ENCODE data around the gene SYNM. TPM values are rescaled to one million over a fixed set of nuclear protein-coding genes. Genes with fewer than 3 reads are reported as not detected.

Gene SYNM
- polyA plus RNA-seq, 2 donors: 20.3 to 40.8 TPM

GRCh38 chr15:99121691-99122410, 17.0 kb downstream of the SYNM start:
- Histone ChIP-seq H3K36me3 (ENCODE audit: control insufficient read depth in 2 of 2, insufficient read depth in 2 of 2, low read length in 1 of 2) (peaks cover 0 to under 1% of the 10 kb centered on the region in 2 donors), H3K27ac (ENCODE audit: low read depth in 2 of 2, low read length in 1 of 2) (peak overlapping the region in 1 of 2 donors; percentile 14), H3K9me3 (ENCODE audit: control insufficient read depth in 2 of 2, insufficient read depth in 1 of 2, low read depth in 1 of 2, low read length in 1 of 2) (no peaks in the 10 kb centered on the region), H3K4me1 (ENCODE audit: control insufficient read depth in 2 of 2, insufficient read depth in 2 of 2, low read length in 1 of 2) (peaks cover 4 to 5% of the 10 kb centered on the region in 2 donors), H3K27me3 (ENCODE audit: control insufficient read depth in 1 of 2, insufficient read depth in 2 of 2, low read length in 2 of 2) (no peaks in the 10 kb centered on the region), H3K4me3 (ENCODE audit: low read depth in 1 of 2, low read length in 2 of 2) (no peak overlapping the region)
- 72 to 75% methylated on average over 8 of the region's 8 CpGs for WGBS, 2 donors

- peak overlapping the region; percentile 46 to 95 for H3K27ac ChIP-seq (ENCODE audit: low read depth in 2 of 2, low read length in 1 of 2)
- H3K9me3 ChIP-seq (ENCODE audit: control insufficient read depth in 2 of 2, insufficient read depth in 1 of 2, low read depth in 1 of 2, low read length in 1 of 2): no peaks in the 10 kb centered on the region
- peaks cover 4 to 5% of the 10 kb centered on the region in 2 donors for H3K4me1 ChIP-seq (ENCODE audit: control insufficient read depth in 2 of 2, insufficient read depth in 2 of 2, low read length in 1 of 2)
- WGBS, 2 donors: 48 to 54% methylated on average over 21 to 22 of the region's 22 CpGs
- H3K4me3 ChIP-seq (ENCODE audit: low read depth in 1 of 2, low read length in 2 of 2): peak overlapping the region in 1 of 2 donors; percentile 4
- no peaks in the 10 kb centered on the region for H3K27me3 ChIP-seq (ENCODE audit: control insufficient read depth in 1 of 2, insufficient read depth in 2 of 2, low read length in 2 of 2)
- H3K36me3 ChIP-seq (ENCODE audit: control insufficient read depth in 2 of 2, insufficient read depth in 2 of 2, low read length in 1 of 2): peaks cover 0 to 3% of the 10 kb centered on the region in 2 donors
Observed at GRCh38 chr15:99122831-99123712, 18.2 kb downstream of the SYNM start.

- Histone ChIP-seq H3K27me3 (ENCODE audit: control insufficient read depth in 1 of 2, insufficient read depth in 2 of 2, low read length in 2 of 2) (no peaks in the 10 kb centered on the region), H3K27ac (ENCODE audit: low read depth in 2 of 2, low read length in 1 of 2) (peak overlapping the region; percentile 46 to 95), H3K9me3 (ENCODE audit: control insufficient read depth in 2 of 2, insufficient read depth in 1 of 2, low read depth in 1 of 2, low read length in 1 of 2) (no peaks in the 10 kb centered on the region), H3K4me1 (ENCODE audit: control insufficient read depth in 2 of 2, insufficient read depth in 2 of 2, low read length in 1 of 2) (peaks cover 4 to 5% of the 10 kb centered on the region in 2 donors), H3K4me3 (ENCODE audit: low read depth in 1 of 2, low read length in 2 of 2) (peak overlapping the region in 1 of 2 donors; percentile 4), H3K36me3 (ENCODE audit: control insufficient read depth in 2 of 2, insufficient read depth in 2 of 2, low read length in 1 of 2) (peaks cover 0 to 3% of the 10 kb centered on the region in 2 donors)
- WGBS, 2 donors: 15 to 17% methylated on average over 18 to 20 of the region's 20 CpGs
Observed at GRCh38 chr15:99123713-99124451, 19.0 kb downstream of the SYNM start.

GRCh38 chr15:99124641-99125040, 19.8 kb downstream of the SYNM start:
- Histone ChIP-seq H3K36me3 (ENCODE audit: control insufficient read depth in 2 of 2, insufficient read depth in 2 of 2, low read length in 1 of 2) (peaks cover 0 to 3% of the 10 kb centered on the region in 2 donors), H3K27me3 (ENCODE audit: control insufficient read depth in 1 of 2, insufficient read depth in 2 of 2, low read length in 2 of 2) (no peaks in the 10 kb centered on the region), H3K4me1 (ENCODE audit: control insufficient read depth in 2 of 2, insufficient read depth in 2 of 2, low read length in 1 of 2) (peaks cover 4 to 5% of the 10 kb centered on the region in 2 donors), H3K9me3 (ENCODE audit: control insufficient read depth in 2 of 2, insufficient read depth in 1 of 2, low read depth in 1 of 2, low read length in 1 of 2) (no peaks in the 10 kb centered on the region), H3K4me3 (ENCODE audit: low read depth in 1 of 2, low read length in 2 of 2) (no peak overlapping the region), H3K27ac (ENCODE audit: low read depth in 2 of 2, low read length in 1 of 2) (peak overlapping the region in 1 of 2 donors; percentile 81)
- WGBS, 2 donors: 76 to 84% methylated on average over 8 of the region's 8 CpGs

- Histone ChIP-seq H3K36me3 (ENCODE audit: control insufficient read depth in 2 of 2, insufficient read depth in 2 of 2, low read length in 1 of 2) (peaks cover 0 to 3% of the 10 kb centered on the region in 2 donors), H3K9me3 (ENCODE audit: control insufficient read depth in 2 of 2, insufficient read depth in 1 of 2, low read depth in 1 of 2, low read length in 1 of 2) (no peaks in the 10 kb centered on the region), H3K4me1 (ENCODE audit: control insufficient read depth in 2 of 2, insufficient read depth in 2 of 2, low read length in 1 of 2) (peaks cover 2 to 5% of the 10 kb centered on the region in 2 donors), H3K27ac (ENCODE audit: low read depth in 2 of 2, low read length in 1 of 2) (peak overlapping the region; percentile 53 to 81), H3K27me3 (ENCODE audit: control insufficient read depth in 1 of 2, insufficient read depth in 2 of 2, low read length in 2 of 2) (no peaks in the 10 kb centered on the region), H3K4me3 (ENCODE audit: low read depth in 1 of 2, low read length in 2 of 2) (no peak overlapping the region)
- WGBS, 2 donors: 70 to 72% methylated on average over 29 of the region's 29 CpGs
Observed at GRCh38 chr15:99125061-99125891, 20.4 kb downstream of the SYNM start.

GRCh38 chr15:99126131-99126588, 21.3 kb downstream of the SYNM start:
- H3K4me3 ChIP-seq (ENCODE audit: low read depth in 1 of 2, low read length in 2 of 2): no peak overlapping the region
- 85 to 91% methylated on average over 7 of the region's 7 CpGs for WGBS, 2 donors
- peak overlapping the region; percentile 24 to 62 for H3K27ac ChIP-seq (ENCODE audit: low read depth in 2 of 2, low read length in 1 of 2)
- no peaks in the 10 kb centered on the region for H3K27me3 ChIP-seq (ENCODE audit: control insufficient read depth in 1 of 2, insufficient read depth in 2 of 2, low read length in 2 of 2)
- H3K9me3 ChIP-seq (ENCODE audit: control insufficient read depth in 2 of 2, insufficient read depth in 1 of 2, low read depth in 1 of 2, low read length in 1 of 2): no peaks in the 10 kb centered on the region
- H3K36me3 ChIP-seq (ENCODE audit: control insufficient read depth in 2 of 2, insufficient read depth in 2 of 2, low read length in 1 of 2): peaks cover 0 to 4% of the 10 kb centered on the region in 2 donors
- H3K4me1 ChIP-seq (ENCODE audit: control insufficient read depth in 2 of 2, insufficient read depth in 2 of 2, low read length in 1 of 2): peaks cover 2 to 3% of the 10 kb centered on the region in 2 donors

GRCh38 chr15:99126930-99127329, 22.1 kb downstream of the SYNM start:
- H3K27ac ChIP-seq (ENCODE audit: low read depth in 2 of 2, low read length in 1 of 2): peak overlapping the region in 1 of 2 donors; percentile 22
- peaks cover 2 to 3% of the 10 kb centered on the region in 2 donors for H3K4me1 ChIP-seq (ENCODE audit: control insufficient read depth in 2 of 2, insufficient read depth in 2 of 2, low read length in 1 of 2)
- WGBS, 2 donors: 92 to 96% methylated on average over 3 of the region's 3 CpGs

GRCh38 chr15:99127773-99128172, 22.9 kb downstream of the SYNM start:
- Histone ChIP-seq H3K4me3 (ENCODE audit: low read depth in 1 of 2, low read length in 2 of 2) (no peak overlapping the region), H3K9me3 (ENCODE audit: control insufficient read depth in 2 of 2, insufficient read depth in 1 of 2, low read depth in 1 of 2, low read length in 1 of 2) (no peaks in the 10 kb centered on the region), H3K27ac (ENCODE audit: low read depth in 2 of 2, low read length in 1 of 2) (no peak overlapping the region), H3K27me3 (ENCODE audit: control insufficient read depth in 1 of 2, insufficient read depth in 2 of 2, low read length in 2 of 2) (no peaks in the 10 kb centered on the region), H3K36me3 (ENCODE audit: control insufficient read depth in 2 of 2, insufficient read depth in 2 of 2, low read length in 1 of 2) (peaks cover 3 to 10% of the 10 kb centered on the region in 2 donors), H3K4me1 (ENCODE audit: control insufficient read depth in 2 of 2, insufficient read depth in 2 of 2, low read length in 1 of 2) (peaks cover 2 to 3% of the 10 kb centered on the region in 2 donors)
- WGBS, 2 donors: 85 to 91% methylated on average over 3 of the region's 3 CpGs

More at GRCh38 chr15:99126930-99127329, 22.1 kb downstream of the SYNM start:
- Histone ChIP-seq H3K4me3 (ENCODE audit: low read depth in 1 of 2, low read length in 2 of 2) (no peak overlapping the region), H3K36me3 (ENCODE audit: control insufficient read depth in 2 of 2, insufficient read depth in 2 of 2, low read length in 1 of 2) (peaks cover 0 to 6% of the 10 kb centered on the region in 2 donors), H3K9me3 (ENCODE audit: control insufficient read depth in 2 of 2, insufficient read depth in 1 of 2, low read depth in 1 of 2, low read length in 1 of 2) (no peaks in the 10 kb centered on the region), H3K27me3 (ENCODE audit: control insufficient read depth in 1 of 2, insufficient read depth in 2 of 2, low read length in 2 of 2) (no peaks in the 10 kb centered on the region)

All from esophagus (tissue), 2 donors.